Thoracic aorta (tissue), 2 donors: ENCODE data around the gene TLR8. TPM values are rescaled to one million over a fixed set of nuclear protein-coding genes. Genes with fewer than 3 reads are reported as not detected.

Experiments used
- ATAC-seq: fragments of 150-250 bp; one replicate; pipeline ENCODE4 v1.8.0; 2017; ENCODE audit warnings: low read depth; ENCODE audit not compliant: insufficient number of reproducible peaks, low FRiP score
- DNase-seq: peaks from one replicate; pipeline ENCODE4 v3.0.0-alpha.2; 2020; ENCODE audit warnings: low spot score
- H3K27ac ChIP-seq, 2 donors: fragments of 200-600 bp; sonication (generic); 1 replicate in 1 of 2; 2 replicates in 1 of 2; pipeline ENCODE4 v1.5.1; 2016; ENCODE audit warnings: mild to moderate bottlenecking in 2 of 2, moderate library complexity in 2 of 2
- H3K27me3 ChIP-seq: fragments of 200-600 bp; sonication (generic); replicated peaks from 2 replicates; pipeline ENCODE4 v1.6.0; 2016; ENCODE audit warnings: mild to moderate bottlenecking; ENCODE audit not compliant: insufficient read depth
- H3K36me3 ChIP-seq: fragments of 200-600 bp; sonication (generic); one replicate; pipeline ENCODE4 v1.5.1; 2016
- H3K4me1 ChIP-seq, 2 donors: fragments of 200-600 bp; sonication (generic); 1 replicate in 1 of 2; 2 replicates in 1 of 2; pipeline versions ENCODE4 v1.5.1 to v1.6.0; 2016; ENCODE audit warnings: low read depth in 2 of 2, mild to moderate bottlenecking in 1 of 2; ENCODE audit not compliant: control insufficient read depth in 1 of 2
- H3K4me3 ChIP-seq: fragments of 200-600 bp; sonication (generic); 2 replicates; pipeline ENCODE4 v1.5.1; 2016; ENCODE audit warnings: mild to moderate bottlenecking
- H3K9me3 ChIP-seq: fragments of 200-600 bp; sonication (generic); 2 replicates; pipeline ENCODE4 v1.5.1; 2016
- total RNA-seq, 2 donors: library from RNA; depleted of rRNA; stranded (reverse); fragments of >200 nt; gene quantifications; one replicate each; pipeline versions ENCODE4 v1.1.0 to v1.2.3, GENCODE V29; 2016
- TF ChIP-seq, protein P1 (sequence below): fragments of 200-600 bp; sonication (generic); IDR thresholded peaks from one replicate; pipeline ENCODE4 v1.5.1; 2019; ENCODE audit warnings: antibody characterized with exemption

The TLR8 gene
- total RNA-seq, 2 donors from 2014 or later: 3.4 to 6.1 TPM

GRCh38 chrX:12903646-12904045 lies 2.8 kb upstream of the TLR8 start:
- TF ChIP-seq, protein P1, sequence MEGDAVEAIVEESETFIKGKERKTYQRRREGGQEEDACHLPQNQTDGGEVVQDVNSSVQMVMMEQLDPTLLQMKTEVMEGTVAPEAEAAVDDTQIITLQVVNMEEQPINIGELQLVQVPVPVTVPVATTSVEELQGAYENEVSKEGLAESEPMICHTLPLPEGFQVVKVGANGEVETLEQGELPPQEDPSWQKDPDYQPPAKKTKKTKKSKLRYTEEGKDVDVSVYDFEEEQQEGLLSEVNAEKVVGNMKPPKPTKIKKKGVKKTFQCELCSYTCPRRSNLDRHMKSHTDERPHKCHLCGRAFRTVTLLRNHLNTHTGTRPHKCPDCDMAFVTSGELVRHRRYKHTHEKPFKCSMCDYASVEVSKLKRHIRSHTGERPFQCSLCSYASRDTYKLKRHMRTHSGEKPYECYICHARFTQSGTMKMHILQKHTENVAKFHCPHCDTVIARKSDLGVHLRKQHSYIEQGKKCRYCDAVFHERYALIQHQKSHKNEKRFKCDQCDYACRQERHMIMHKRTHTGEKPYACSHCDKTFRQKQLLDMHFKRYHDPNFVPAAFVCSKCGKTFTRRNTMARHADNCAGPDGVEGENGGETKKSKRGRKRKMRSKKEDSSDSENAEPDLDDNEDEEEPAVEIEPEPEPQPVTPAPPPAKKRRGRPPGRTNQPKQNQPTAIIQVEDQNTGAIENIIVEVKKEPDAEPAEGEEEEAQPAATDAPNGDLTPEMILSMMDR: no peak
- H3K27ac ChIP-seq: no peak overlapping the region

GRCh38 chrX:12910423-12911121 lies 4.2 kb downstream of the TLR8 start:
- no peaks in the 10 kb centered on the region for H3K36me3 ChIP-seq
- ATAC-seq: no peak
- no peak for DNase-seq
- H3K27ac ChIP-seq: no peak overlapping the region
- no peaks in the 10 kb centered on the region for H3K9me3 ChIP-seq
- TF ChIP-seq, protein P1: no peak
- no peaks in the 10 kb centered on the region for H3K27me3 ChIP-seq
- no peak overlapping the region for H3K4me3 ChIP-seq
- no peaks in the 10 kb centered on the region for H3K4me1 ChIP-seq

More at GRCh38 chrX:12903646-12904045, 2.8 kb upstream of the TLR8 start:
- H3K9me3 ChIP-seq: no peaks in the 10 kb centered on the region
- H3K4me3 ChIP-seq: no peak overlapping the region
- ATAC-seq: no peak
- no peaks in the 10 kb centered on the region for H3K27me3 ChIP-seq
- no peak for DNase-seq
- H3K4me1 ChIP-seq: no peaks in the 10 kb centered on the region
- H3K36me3 ChIP-seq: no peaks in the 10 kb centered on the region

DNA sequence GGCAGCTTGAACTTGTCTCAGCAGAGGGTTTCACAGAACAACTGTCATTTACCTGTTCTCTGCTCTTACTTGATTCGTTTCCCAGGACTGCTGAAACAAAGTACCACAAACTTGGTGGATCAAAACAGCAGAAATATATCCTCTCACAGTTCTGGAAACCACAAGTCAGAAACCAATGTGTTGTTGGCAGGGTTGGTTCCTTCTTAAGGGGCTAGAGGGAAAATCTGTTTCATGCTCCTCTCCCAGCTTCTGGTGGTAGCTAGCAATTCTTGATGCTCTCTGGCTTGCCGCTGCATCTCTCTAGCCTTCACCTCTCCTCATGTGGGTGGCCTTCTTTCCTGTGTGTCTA lies 4.7 kb downstream of the TLR8 start:
- H3K27ac ChIP-seq: no peak overlapping the region
- H3K4me3 ChIP-seq: no peak overlapping the region
- H3K27me3 ChIP-seq: no peaks in the 10 kb centered on the region
- H3K36me3 ChIP-seq: no peaks in the 10 kb centered on the region
- ATAC-seq: no peak
- DNase-seq: no peak
- no peaks in the 10 kb centered on the region for H3K4me1 ChIP-seq
- H3K9me3 ChIP-seq: no peaks in the 10 kb centered on the region
- TF ChIP-seq, protein P1: no peak

- TF ChIP-seq, protein P1: no peak
- Histone ChIP-seq H3K27me3 (no peaks in the 10 kb centered on the region), H3K36me3 (no peaks in the 10 kb centered on the region), H3K9me3 (no peaks in the 10 kb centered on the region), H3K4me3 (no peak overlapping the region), H3K27ac (no peak overlapping the region), H3K4me1 (no peaks in the 10 kb centered on the region)
- DNase-seq: no peak
- ATAC-seq: no peak
Measured at GRCh38 chrX:12912791-12913482, 6.5 kb downstream of the TLR8 start.

GRCh38 chrX:12917753-12918152 lies 11.3 kb downstream of the TLR8 start:
- Histone ChIP-seq H3K4me1 (no peaks in the 10 kb centered on the region), H3K27ac (no peak overlapping the region), H3K36me3 (no peaks in the 10 kb centered on the region), H3K27me3 (no peaks in the 10 kb centered on the region), H3K4me3 (no peak overlapping the region), H3K9me3 (no peaks in the 10 kb centered on the region)
- ATAC-seq: no peak
- TF ChIP-seq, protein P1: no peak
- DNase-seq: no peak
